H54 (cell line): Measurements from ENCODE around the gene UIMC1.
A peak's percentile ranks its signal among the peaks of the same experiment; 100 is the strongest.
"Not testable (repeated sequence)": the region's sequence is repeated elsewhere in the genome, so short reads cannot be mapped to it uniquely, and the experiment has no call there.

Experiments
- DNase-seq: peaks from one replicate; pipeline ENCODE4 v3.0.0; 2011; ENCODE audit warnings: low spot score, mixed read lengths; ENCODE audit not compliant: insufficient read length
- FAIRE-seq: peaks from 3 replicates; lab custom pipeline; 2011; peaks lifted over from hg19 to GRCh38; lab: Jason Lieb, UNC
- POLR2A ChIP-seq: IDR thresholded peaks from 2 replicates; pipeline ENCODE4 v1.6.1; 2011; ENCODE audit warnings: low read depth, mild to moderate bottlenecking, low read length

Gene UIMC1

DNA sequence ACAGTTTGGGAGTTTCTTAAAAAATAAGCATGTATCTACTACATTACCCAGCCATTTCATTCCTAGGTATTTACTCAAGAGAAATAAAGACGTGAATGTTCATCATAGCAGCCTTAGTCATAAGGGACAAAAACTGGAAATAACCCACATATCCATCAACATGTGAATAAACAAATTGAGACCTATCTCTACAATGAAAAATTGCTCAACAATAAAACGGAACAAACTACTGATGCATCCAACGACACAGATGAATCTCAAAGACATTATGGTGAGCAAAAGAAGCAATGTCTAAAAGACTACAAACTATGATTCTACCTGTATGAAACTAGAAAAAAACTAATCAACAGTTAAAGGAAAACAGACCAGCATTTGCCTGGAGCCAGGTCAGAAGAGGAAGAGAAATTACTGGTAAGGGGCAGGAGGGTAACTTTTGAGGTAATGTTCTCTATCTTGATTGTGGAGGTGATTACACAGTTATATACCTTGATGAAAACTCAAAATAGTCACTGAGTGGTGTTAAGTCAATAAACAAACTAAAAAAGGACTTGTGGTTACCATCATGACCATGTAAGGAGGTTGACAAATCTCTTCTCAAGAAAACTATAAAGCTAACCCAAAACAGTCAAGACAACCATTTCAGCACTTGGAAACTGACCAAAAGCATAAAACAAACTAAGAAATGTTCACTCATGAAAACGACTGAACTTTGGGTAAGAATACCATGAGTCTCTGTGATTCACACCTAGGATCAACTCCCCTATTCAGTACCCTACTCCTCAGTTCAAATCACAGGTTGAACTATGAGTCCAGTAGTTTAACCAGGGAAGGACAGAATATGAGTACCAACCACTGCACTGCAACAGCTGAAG, 10.4 kb downstream of the UIMC1 start:
- DNase-seq (no peak), FAIRE-seq (no peak)
- TF ChIP-seq POLR2A: no peak

DNA sequence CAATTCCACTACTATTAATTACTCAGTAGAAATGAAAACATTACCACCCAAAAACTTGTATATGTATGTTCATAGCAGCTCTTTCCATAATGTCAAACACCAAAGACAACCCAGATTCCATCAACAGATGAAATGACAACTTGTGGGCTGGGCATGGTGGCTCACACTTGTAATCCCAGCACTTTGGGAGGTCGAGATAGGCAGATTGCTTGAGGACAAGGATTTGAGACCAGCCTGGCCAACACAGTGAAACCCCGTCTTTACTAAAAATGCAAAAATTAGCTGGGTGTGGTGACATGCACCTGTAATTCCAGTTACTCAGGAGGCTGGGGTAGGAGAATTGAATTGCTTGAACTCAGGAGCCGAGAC, 11.5 kb downstream of the UIMC1 start:
- no peak for DNase-seq
- FAIRE-seq: no peak
- no peak for TF ChIP-seq POLR2A

- TF ChIP-seq POLR2A: no peak
- DNase-seq (no peak), FAIRE-seq (no peak)
Observed at GRCh38 chr5:176994460-176995121, 12.0 kb downstream of the UIMC1 start.

DNA sequence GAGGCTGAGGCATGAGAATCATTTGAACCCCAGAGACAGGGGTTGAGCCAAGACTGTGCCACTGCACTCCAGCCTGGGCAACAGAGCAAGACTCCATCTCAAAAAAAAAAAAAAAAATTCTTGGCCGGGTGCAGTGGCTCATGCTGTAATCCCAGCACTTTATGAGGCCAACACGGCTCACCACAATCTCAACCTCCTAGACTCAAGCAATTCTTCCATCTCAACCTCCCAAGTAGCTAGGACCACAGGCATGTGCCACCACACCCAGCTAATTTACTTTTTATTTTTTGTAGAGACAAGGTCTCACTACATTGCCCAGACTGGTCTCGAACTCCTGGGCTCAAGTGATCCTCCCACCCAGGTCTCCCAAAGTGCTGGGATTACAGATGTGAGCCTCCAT, 13.5 kb downstream of the UIMC1 start:
- FAIRE-seq, DNase-seq: not testable (repeated sequence)

- DNase-seq (no peak), FAIRE-seq (no peak)
- TF ChIP-seq POLR2A: no peak
Observed at GRCh38 chr5:176987583-176987982, 19.0 kb downstream of the UIMC1 start.

DNA sequence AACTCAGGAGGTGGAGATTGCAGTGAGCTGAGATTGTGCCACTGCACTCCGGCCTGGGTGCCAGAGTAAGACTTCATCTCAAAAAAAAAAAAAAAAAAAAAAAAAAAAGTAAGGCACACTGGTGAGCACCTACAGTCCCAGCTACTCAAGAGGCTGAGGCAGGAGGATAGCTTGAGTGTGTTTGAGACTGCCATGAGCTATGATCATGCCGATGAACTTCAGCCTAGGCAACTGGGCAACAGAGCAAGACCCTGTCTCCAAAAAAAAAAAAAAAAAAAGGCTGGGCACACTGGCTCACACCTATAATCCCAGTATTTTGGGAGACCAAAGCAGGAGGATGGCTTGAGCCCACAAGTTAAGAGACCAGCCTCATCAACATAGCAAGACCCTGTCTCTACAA, 20.3 kb downstream of the UIMC1 start:
- TF ChIP-seq POLR2A: no peak
- FAIRE-seq: no peak
- no peak for DNase-seq

- FAIRE-seq: no peak
- DNase-seq: no peak
- no peak for TF ChIP-seq POLR2A
Observed at GRCh38 chr5:176985516-176985915, 21.1 kb downstream of the UIMC1 start.

DNA sequence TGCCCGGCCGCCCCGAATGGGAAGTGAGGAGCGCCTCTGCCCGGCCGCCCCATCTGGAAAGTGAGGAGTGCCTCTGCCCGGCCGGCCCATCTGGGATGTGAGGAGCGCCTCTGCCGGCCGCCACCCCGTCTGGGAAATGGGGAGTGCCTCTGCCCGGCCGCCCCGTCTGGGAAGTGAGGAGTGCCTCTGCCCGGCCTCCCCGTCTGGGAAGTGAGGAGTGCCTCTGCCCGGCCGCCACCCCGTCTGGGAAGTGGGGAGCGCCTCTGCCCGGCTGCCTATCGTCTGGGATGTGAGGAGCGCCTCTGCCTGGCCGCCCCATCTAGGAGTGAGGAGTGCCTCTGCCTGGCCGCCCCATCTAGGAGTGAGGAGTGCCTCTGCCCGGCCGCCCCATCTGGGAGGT, 22.4 kb downstream of the UIMC1 start:
- not testable (repeated sequence) for FAIRE-seq, DNase-seq

DNA sequence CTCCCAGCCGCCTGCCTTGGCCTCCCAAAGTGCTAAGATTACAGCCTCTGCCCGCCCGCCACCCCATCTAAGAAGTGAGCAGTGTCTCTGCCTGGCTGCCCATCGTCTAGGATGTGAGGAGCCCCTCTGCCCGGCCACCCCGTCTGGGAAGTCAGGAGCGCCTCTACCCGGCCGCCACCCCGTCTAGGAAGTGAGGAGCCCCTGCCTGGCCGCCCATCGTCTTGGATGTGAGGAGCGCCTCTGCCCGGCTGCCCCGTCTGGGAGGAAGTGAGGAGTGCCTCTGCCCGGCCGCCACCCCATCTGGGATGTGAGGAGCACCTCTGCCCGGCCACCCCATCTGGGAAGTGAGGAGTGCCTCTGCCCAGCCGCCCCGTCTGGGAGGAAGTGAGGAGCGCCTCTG, 23.0 kb downstream of the UIMC1 start:
- not testable (repeated sequence) for FAIRE-seq, DNase-seq

- FAIRE-seq: not testable (repeated sequence)
Observed at GRCh38 chr5:176983112-176983511, 23.5 kb downstream of the UIMC1 start.

GRCh38 chr5:176980818-176981217, 25.8 kb downstream of the UIMC1 start:
- DNase-seq (no peak), FAIRE-seq (no peak)
- no peak for TF ChIP-seq POLR2A

More at GRCh38 chr5:176983112-176983511, 23.5 kb downstream of the UIMC1 start:
- DNase-seq: not testable (repeated sequence)

DNA sequence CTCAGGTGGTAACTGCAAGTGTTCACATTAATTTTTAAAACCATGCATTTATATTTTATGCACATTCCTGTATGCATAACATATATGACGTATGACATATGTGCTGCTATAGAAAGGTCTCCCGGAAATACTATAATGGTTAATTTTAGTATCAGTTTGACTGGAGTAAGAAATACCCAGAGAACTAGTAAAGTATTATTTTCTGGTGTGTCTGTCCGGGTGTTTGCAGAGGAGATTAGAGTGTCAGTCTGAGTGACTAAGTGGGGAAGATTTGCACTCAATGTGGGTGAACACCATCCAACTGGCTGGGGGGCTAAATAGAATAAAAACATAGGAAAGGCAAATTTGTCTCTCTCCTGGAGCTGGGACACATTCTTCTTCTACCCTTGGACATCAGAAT, 26.9 kb downstream of the UIMC1 start:
- DNase-seq: no peak
- FAIRE-seq: no peak
- TF ChIP-seq POLR2A: no peak

GRCh38 chr5:176965633-176966032, 40.9 kb downstream of the UIMC1 start:
- TF ChIP-seq POLR2A: no peak
- peak; percentile 43 for FAIRE-seq
- no peak for DNase-seq

- FAIRE-seq (peak; percentile 82), DNase-seq (peak; percentile 2)
- TF ChIP-seq POLR2A: no peak
Observed at GRCh38 chr5:176959051-176959450, 47.5 kb downstream of the UIMC1 start.

DNA sequence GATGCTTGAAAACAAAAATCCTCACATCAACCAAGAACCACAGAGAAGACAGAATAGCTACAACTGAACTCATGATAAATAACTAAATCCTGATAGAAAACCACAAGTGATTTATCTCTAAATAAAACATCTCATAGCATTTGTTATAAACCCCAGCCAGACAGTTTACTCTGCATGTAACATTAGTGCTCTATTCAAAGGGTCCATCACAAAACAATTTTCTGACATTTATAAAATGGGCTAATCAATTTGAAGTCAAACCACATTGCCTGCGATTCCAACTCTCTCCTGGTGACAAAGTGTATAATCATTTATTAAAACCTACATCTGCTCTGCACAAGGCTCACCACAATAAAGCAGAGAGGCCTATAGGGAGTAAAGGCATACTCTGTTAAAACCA, 49.8 kb downstream of the UIMC1 start:
- no peak for DNase-seq
- FAIRE-seq: peak; percentile 41
- no peak for TF ChIP-seq POLR2A
